OCI-LY3 (cell line): Measurements from ENCODE around the gene LYPD3.

Experiments
- EZH2phosphoT487 ChIP-seq: fragments of 200-600 bp; shearing (Covaris generic); IDR thresholded peaks from 2 replicates; pipeline ENCODE4 v1.6.1; 2018; ENCODE audit warnings: antibody characterized with exemption, mixed run types, low read depth
- TF ChIP-seq, protein P1 (sequence below): fragments of 200-600, 300-600 bp; sonication (generic); IDR thresholded peaks from 2 replicates; pipeline ENCODE4 v1.5.1; 2014; ENCODE audit warnings: antibody characterized with exemption, low read length, low read depth

DNA sequence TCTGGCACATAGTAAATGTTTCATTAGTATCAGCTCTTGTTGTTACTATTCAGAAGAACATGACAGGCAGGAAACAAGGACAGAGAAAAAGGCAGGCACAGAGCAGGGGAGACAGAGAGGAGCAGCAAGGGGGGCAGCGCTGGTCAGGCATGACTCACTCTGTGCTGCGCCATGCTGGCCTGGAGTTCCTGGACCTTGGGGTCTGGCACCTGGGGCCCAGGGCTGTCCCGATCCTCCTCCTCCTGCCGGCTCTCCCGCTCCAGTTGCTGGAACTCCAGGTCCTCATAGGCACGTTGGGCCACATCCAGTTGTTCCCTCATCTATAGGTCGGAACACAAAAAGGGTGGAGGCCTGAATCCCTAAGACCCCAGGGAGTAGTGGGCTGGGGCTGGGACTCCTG, 31.6 kb upstream of the LYPD3 start:
- TF ChIP-seq, protein P1, sequence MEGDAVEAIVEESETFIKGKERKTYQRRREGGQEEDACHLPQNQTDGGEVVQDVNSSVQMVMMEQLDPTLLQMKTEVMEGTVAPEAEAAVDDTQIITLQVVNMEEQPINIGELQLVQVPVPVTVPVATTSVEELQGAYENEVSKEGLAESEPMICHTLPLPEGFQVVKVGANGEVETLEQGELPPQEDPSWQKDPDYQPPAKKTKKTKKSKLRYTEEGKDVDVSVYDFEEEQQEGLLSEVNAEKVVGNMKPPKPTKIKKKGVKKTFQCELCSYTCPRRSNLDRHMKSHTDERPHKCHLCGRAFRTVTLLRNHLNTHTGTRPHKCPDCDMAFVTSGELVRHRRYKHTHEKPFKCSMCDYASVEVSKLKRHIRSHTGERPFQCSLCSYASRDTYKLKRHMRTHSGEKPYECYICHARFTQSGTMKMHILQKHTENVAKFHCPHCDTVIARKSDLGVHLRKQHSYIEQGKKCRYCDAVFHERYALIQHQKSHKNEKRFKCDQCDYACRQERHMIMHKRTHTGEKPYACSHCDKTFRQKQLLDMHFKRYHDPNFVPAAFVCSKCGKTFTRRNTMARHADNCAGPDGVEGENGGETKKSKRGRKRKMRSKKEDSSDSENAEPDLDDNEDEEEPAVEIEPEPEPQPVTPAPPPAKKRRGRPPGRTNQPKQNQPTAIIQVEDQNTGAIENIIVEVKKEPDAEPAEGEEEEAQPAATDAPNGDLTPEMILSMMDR: no peak
- TF ChIP-seq EZH2phosphoT487: no peak
